CD4-positive, alpha-beta T cell treated with Interleukin-6 for 4 hours (primary cell): ENCODE data around the gene YTHDC2.

ENCODE experiments used
- DNase-seq: peaks from one replicate; pipeline ENCODE4 v3.0.0-alpha.2; 2020; ENCODE audit warnings: mixed read lengths

YTHDC2 gene

GRCh38 chr5:113513384-113514288 lies at the start of gene YTHDC2:
Gene YTHDC2, plus strand, starts transcription at chr5:113513694. Its CDS starts 202 bp downstream, at chr5:113513896.
- peak; percentile 87 for DNase-seq

- DNase-seq, result no peak
Measured at GRCh38 chr5:113474100-113474728, 39.3 kb upstream of the YTHDC2 start.

- DNase-seq, result no peak
Measured at GRCh38 chr5:113478691-113479090, 34.8 kb upstream of the YTHDC2 start.

GRCh38 chr5:113480243-113480642 lies 33.3 kb upstream of the YTHDC2 start:
- no peak for DNase-seq

GRCh38 chr5:113487416-113487780 lies 26.1 kb upstream of the YTHDC2 start:
- peak; percentile 6 for DNase-seq

GRCh38 chr5:113487781-113488644 lies 25.5 kb upstream of the YTHDC2 start, which contains the start of gene MCC:
Gene MCC, minus strand, starts transcription at chr5:113488453.
- peak; percentile 39 for DNase-seq

- peak; percentile 3 for DNase-seq
Measured at GRCh38 chr5:113488645-113489184, 24.8 kb upstream of the YTHDC2 start.

GRCh38 chr5:113489299-113489698 lies 24.2 kb upstream of the YTHDC2 start:
- DNase-seq, result peak; percentile 5

GRCh38 chr5:113490317-113490716 lies 23.2 kb upstream of the YTHDC2 start:
- no peak for DNase-seq

- no peak for DNase-seq
Measured at GRCh38 chr5:113491022-113491421, 22.5 kb upstream of the YTHDC2 start.

- no peak for DNase-seq
Measured at GRCh38 chr5:113493446-113493845, 20.0 kb upstream of the YTHDC2 start.

GRCh38 chr5:113495422-113495841 lies 18.1 kb upstream of the YTHDC2 start:
- no peak for DNase-seq

GRCh38 chr5:113502073-113502472 lies 11.4 kb upstream of the YTHDC2 start:
- no peak for DNase-seq

GRCh38 chr5:113503146-113503545 lies 10.3 kb upstream of the YTHDC2 start:
- DNase-seq, result no peak

GRCh38 chr5:113505181-113505580 lies 8.3 kb upstream of the YTHDC2 start:
- DNase-seq, result no peak

- no peak for DNase-seq
Measured at GRCh38 chr5:113507601-113508000, 5.9 kb upstream of the YTHDC2 start.

- no peak for DNase-seq
Measured at GRCh38 chr5:113508756-113509155, 4.7 kb upstream of the YTHDC2 start.

GRCh38 chr5:113510836-113511451 lies 2.5 kb upstream of the YTHDC2 start:
- no peak for DNase-seq

- DNase-seq, result no peak
Measured at GRCh38 chr5:113512341-113512740, 1.2 kb upstream of the YTHDC2 start.

GRCh38 chr5:113514289-113514635 lies 768 bp downstream of the YTHDC2 start:
- no peak for DNase-seq

GRCh38 chr5:113518884-113519283 lies 5.4 kb downstream of the YTHDC2 start:
- no peak for DNase-seq

GRCh38 chr5:113519412-113519811 lies 5.9 kb downstream of the YTHDC2 start:
- DNase-seq, result no peak
